GM21360 (cell line): ENCODE measurements around the gene MEF2C.

Experiments
- ATAC-seq: cut with Tn5 transposase; IDR thresholded peaks from one replicate; pipeline ENCODE4 v1.9.1; 2021; ENCODE audit warnings: mild to moderate bottlenecking, moderate library complexity; ENCODE audit not compliant: unreplicated experiment

MEF2C gene

GRCh38 chr5:88889189-88890069 lies 6.4 kb upstream of the MEF2C start:
- peak; percentile 30 for ATAC-seq

- ATAC-seq: no peak
Measured at GRCh38 chr5:88888848-88889188, 5.8 kb upstream of the MEF2C start.

DNA sequence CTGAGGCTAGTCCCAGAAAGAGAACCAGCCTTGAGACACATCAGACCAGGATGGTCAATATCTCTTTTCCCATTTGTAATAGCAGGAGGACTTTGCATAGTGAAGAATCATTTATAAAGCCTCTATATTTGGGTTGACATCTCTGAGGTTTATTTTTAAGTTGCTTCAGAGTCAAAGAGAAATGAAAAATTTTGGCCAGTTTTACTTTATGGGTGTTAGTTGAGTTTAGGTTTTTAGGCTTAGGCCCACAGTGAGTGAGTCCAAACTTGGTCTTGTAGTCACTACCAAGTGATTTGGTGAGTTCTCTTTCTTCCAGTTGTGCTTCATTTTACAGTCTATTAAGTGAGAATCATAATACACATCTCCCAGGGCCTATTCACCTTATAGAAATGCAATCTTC lies 5.3 kb upstream of the MEF2C start:
- ATAC-seq: no peak

- no peak for ATAC-seq
Measured at GRCh38 chr5:88887342-88887741, 4.4 kb upstream of the MEF2C start.

GRCh38 chr5:88886746-88887341 lies 3.9 kb upstream of the MEF2C start:
- no peak for ATAC-seq

- no peak for ATAC-seq
Measured at GRCh38 chr5:88886252-88886651, 3.3 kb upstream of the MEF2C start.

DNA sequence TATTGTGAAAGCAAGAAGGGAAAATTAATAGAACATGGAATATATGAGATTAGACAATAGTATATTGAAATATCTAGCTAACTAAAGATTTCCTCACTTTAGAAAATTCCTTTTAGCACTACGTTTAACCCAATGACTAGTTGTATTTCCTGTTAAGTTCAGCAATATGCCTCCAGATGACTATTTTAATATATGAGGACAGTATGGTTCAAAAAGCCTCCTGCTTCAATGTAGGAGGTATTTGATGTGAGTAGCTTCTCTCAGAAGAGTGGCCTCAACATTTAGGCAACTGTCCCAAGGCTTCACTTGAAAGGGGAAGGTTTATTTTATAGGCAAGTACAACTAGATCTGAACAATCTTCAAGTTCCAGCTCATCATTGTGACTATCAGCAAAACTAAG lies 2.0 kb upstream of the MEF2C start:
- no peak for ATAC-seq

DNA sequence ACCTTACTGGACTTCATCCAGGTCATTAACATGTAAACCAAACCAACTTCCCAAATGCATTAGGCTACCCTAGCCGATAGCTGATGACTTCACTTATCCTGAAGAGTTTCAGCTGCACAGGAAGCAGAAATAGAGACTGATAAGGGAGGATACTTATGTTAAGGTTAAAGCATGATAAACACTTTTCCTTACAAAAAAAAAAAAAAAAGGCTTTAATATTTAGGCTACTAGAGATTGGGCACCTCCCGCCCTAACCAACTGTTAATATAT lies 1.6 kb upstream of the MEF2C start:
- no peak for ATAC-seq

DNA sequence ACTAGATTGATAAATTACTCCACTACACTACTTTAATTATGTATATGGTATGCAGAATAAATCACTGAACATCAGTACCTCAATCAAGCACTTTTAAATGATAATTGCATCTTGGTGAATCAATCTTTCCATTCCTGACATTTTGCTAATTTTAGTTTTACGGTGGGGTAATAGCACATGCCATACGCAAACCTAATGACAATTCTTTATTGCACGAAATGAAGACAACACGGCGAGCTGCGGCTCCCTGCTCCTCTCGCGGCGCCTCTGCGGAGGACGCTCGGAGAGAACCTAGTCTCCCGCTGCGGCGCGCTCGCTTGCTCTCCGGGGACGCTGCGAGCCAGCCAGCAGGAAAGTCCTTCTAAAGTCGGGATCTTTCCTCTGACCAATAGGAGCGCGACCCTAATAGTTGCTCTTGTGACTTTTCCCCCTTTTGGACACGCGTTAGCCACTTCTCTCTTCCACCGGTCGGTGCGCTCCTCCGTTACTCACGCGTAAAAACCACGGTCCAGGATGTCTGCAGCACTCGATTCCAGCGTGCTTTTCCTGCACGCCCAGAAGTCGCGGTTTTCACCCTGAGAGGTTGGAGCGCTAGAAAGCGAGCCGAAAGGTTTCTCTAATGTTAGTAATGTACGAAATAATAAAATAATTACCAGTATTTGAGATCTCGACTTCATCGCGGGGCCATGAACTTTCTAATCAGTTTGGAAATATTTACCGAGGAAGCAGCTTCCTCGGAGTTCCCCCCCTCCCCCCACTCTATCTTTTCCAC lies 1.0 kb upstream of the MEF2C start:
- ATAC-seq: peak; percentile 18

- no peak for ATAC-seq
Measured at GRCh38 chr5:88882276-88883038, 527 bp downstream of the MEF2C start.

DNA sequence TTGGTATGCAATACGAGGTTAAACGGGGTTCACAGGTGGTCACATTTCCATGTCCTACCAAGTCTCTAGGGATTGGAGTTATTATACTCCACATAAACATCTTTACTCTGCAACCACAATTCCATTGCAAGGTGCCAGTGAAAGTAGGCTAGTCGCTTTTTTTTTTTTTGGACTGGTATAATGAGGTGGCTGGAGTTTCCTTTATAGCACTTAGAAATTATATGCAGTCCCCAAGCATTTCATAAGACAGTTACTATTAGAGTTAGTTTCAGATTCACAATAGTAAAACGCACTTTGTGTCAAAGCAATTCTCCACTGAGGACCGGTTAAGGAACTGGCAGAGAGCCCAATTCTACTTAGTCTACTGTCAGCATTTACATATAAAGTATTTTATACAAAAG lies 1.4 kb downstream of the MEF2C start:
- no peak for ATAC-seq

DNA sequence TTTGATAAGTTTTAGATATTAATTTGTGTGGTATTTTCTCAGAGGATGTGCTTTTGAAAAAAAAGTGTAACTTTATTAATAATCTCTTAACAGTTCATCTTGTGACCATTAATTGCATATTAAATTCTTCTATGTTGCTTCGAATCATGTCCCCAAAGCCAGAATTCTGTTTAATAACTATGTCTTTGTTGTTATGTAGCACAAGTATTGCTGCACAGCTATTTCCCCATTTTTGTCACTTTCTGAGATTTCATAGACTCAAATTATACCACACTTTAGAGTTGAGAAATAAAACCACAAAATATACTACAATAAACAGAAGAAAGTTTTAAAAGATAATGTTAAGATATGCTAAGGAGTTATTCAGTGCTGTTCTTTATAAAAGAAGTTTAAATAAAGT lies 2.8 kb downstream of the MEF2C start:
- ATAC-seq: no peak

DNA sequence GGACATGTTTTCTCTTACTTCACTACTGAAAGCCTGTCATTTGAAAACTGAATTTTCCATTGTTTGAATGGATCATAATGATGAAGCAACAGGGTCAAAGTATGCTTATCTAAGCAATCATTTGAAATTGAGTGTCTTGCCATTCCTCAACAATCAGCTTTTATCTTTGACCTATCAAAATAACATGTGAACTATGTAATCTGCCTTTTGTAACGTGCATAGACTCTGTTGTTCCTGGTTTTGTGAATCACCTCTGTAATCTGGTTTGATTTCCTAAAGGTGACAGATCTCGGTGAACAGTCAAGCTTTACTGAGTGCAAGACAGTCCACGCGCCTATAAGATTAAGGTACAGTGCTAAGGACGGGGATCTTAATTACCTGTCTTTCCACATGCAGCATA lies 3.3 kb downstream of the MEF2C start:
- ATAC-seq: no peak

DNA sequence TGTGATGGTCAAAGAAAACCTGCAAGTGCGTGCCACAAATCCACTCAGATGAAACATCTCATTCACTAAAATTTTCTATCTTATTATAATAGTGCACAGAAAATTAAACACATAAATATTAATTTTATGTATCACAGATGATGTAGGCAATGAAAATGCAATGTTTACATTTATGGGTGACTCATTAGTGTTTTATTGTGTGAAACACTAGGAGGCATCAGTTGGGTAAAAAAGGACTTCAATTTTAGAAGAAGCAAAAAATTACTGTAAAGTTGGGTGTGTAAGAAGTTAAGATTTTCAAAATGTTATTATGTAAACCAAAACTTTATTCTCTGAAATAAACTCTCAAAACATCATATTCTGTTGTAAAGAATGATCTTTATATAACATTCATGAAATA lies 4.0 kb downstream of the MEF2C start:
- no peak for ATAC-seq

DNA sequence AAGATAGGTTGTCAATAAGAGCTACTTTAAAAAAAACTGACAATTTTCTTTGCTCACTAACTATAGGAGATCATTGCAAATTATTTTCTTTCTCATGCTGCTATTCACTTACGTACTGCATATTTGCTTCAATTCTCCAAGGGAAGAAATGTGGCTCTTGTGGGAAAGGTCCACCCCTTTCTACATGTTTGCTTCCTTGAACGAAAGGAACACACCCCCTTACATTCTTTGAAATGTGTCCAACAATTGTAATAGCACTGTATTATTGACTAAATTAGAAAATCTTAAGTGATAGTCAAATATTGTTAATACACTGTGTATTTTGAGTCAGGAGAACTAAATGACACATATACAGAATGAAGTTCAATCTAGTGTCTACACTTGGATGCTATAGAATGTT lies 5.2 kb downstream of the MEF2C start:
- no peak for ATAC-seq

- no peak for ATAC-seq
Measured at GRCh38 chr5:88876714-88877113, 6.3 kb downstream of the MEF2C start.

- ATAC-seq: no peak
Measured at GRCh38 chr5:88875341-88876234, 7.4 kb downstream of the MEF2C start.

DNA sequence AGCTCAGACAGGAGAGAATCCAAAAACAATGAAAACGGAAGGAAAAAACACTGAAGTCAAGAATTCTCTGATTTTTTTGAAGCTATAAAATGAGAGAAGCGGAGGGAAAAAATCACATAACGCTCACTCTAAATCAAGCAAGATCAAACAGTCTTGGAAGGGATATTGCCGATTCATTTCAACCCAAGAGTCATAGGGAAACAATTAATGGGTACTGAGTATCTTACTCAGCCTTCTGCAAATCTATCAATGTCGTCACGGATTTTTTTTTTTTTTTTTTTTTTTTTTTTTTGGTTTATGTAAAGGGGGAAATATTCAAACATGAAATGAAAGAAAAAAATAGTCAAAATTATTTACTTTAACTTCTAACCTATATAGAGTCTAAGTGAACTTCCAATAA lies 9.5 kb downstream of the MEF2C start:
- no peak for ATAC-seq

DNA sequence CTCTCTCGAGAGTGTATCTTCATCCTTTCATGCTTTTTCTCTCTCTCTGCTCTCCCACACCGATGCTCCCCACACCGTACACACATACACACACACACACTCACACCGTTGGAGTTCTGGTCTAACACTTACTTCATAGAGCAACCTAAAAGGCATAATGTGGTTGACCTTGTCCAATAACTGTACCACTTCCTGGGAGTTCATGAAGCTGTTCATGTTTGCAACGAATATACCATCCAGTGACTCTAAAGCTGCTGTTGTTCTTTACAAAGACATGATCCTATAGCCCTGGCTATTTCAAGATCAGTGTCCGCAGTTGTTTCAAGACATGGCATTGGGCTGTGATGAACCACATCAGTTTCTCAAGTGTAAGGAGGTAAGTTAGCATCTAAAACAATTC lies 10.0 kb downstream of the MEF2C start:
- no peak for ATAC-seq

- ATAC-seq: no peak
Measured at GRCh38 chr5:88870285-88870684, 12.7 kb downstream of the MEF2C start.
